ENCODE data around the gene SSR3.

DNA sequence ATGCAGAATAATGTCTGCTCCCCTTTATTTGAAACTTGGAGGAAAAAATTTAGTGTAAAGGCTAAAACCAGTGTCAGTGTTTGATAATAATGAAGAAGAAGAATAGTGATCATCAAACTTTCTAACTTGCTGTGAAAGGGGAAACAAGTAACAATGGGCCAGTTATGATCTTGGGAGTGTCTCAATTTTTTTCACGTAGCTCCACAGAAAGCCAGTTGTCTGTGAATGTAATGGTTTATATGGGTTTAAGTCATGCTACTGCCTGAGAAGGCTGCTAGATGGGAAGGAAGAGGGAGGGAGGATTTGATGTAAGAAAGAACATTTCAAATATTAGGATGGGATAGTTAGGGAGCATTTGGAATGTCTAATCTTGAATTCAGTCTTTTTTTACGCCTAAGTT, 21.1 kb upstream of the SSR3 start:
- TF ChIP-seq, protein P1, sequence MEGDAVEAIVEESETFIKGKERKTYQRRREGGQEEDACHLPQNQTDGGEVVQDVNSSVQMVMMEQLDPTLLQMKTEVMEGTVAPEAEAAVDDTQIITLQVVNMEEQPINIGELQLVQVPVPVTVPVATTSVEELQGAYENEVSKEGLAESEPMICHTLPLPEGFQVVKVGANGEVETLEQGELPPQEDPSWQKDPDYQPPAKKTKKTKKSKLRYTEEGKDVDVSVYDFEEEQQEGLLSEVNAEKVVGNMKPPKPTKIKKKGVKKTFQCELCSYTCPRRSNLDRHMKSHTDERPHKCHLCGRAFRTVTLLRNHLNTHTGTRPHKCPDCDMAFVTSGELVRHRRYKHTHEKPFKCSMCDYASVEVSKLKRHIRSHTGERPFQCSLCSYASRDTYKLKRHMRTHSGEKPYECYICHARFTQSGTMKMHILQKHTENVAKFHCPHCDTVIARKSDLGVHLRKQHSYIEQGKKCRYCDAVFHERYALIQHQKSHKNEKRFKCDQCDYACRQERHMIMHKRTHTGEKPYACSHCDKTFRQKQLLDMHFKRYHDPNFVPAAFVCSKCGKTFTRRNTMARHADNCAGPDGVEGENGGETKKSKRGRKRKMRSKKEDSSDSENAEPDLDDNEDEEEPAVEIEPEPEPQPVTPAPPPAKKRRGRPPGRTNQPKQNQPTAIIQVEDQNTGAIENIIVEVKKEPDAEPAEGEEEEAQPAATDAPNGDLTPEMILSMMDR (conservative IDR thresholded peaks at IDR 0.05; ENCODE audit: low read length), result no peak
- no peak for TF ChIP-seq EZH2phosphoT487 (IDR thresholded peaks at IDR 0.05; ENCODE audit: borderline replicate concordance)
